Erythroblast (primary cell): Measurements from ENCODE around the gene GJB4.

Source experiments
- GATA1 ChIP-seq: IDR thresholded peaks from 2 replicates; pipeline ENCODE4 v1.6.1; 2011; ENCODE audit warnings: low read depth, mild to moderate bottlenecking, control low read depth, low read length, moderate library complexity
- POLR2A ChIP-seq: IDR thresholded peaks from 2 replicates; pipeline ENCODE4 v1.6.1; 2011; ENCODE audit warnings: mild to moderate bottlenecking, low read length

- TF ChIP-seq POLR2A (no peak), GATA1 (no peak)
These were observed 4.4 kb upstream of the GJB4 start, which contains the start of gene GJB5 for GRCh38 chr1:34754964-34755637.
